ENCODE measurements around the gene TMEM151B.
A peak's percentile ranks its signal among the peaks of the same experiment; 100 is the strongest.

Gene TMEM151B

GRCh38 chr6:44245912-44246662 is 24.2 kb upstream of the TMEM151B start:
- peaks cover 13 to 39% (median 31%) of the 10 kb centered on the region in 4 experiments for H3K4me1 ChIP-seq (ENCODE audit: control extremely low read depth in 1 of 4, control insufficient read depth in 4 of 4, insufficient read depth in 4 of 4, low read length in 3 of 4)
- CTCF ChIA-PET, result interaction anchor here (0.6 to 6.3 kb wide), 15 partner anchors 8 to 93 kb away, joined by 3 to 32 read pairs (median 4); partner anchors contain the start of gene SLC35B2
- H3K27me3 ChIP-seq (replicated peaks in 2 of 5; ENCODE audit: control insufficient read depth in 4 of 5, insufficient read depth in 5 of 5, low read length in 4 of 5), result no peaks in the 10 kb centered on the region
- WGBS (ENCODE audit: insufficient coverage), result under 1% methylated on average over 59 of the region's 62 CpGs
- no peaks in the 10 kb centered on the region for H3K9me3 ChIP-seq (ENCODE audit: control extremely low read depth in 1 of 5, control insufficient read depth in 4 of 5, insufficient read depth in 2 of 5, low read depth in 1 of 5, low read length in 4 of 5)
- peak overlapping the region; percentile 88 to 96 for H3K27ac ChIP-seq (ENCODE audit: insufficient read depth in 1 of 2, low read depth in 1 of 2, low read length in 2 of 2, poor library complexity in 1 of 2, severe bottlenecking in 2 of 2)
- peaks cover 19 to 33% (median 23%) of the 10 kb centered on the region in 4 experiments for H3K36me3 ChIP-seq (ENCODE audit: control insufficient read depth in 4 of 4, insufficient read depth in 4 of 4, low read length in 3 of 4)
- peak overlapping the region; percentile 67 to 100 (median 97) for H3K4me3 ChIP-seq (ENCODE audit: control insufficient read depth in 1 of 7, extremely low read depth in 1 of 7, insufficient read depth in 4 of 7, low read depth in 2 of 7, low read length in 6 of 7)
- POLR2A ChIA-PET, result interaction anchor here (0.6 to 3.4 kb wide), 14 partner anchors 8 to 1133 kb away, joined by 3 to 42 read pairs (median 4); partner anchors contain the start of genes MAD2L1BP, NFKBIE, SLC29A1 and SLC35B2
- DNase-seq, result peak; percentile 80 to 88 (median 85)

GRCh38 chr6:44246663-44247337 is 23.4 kb upstream of the TMEM151B start, which contains the start of gene HSP90AB1:
HSP90AB1 (plus strand) TSS chr6:44247101; CDS start chr6:44248630, 1,529 bp downstream.
- H3K4me3 ChIP-seq (ENCODE audit: control insufficient read depth in 1 of 7, extremely low read depth in 1 of 7, insufficient read depth in 4 of 7, low read depth in 2 of 7, low read length in 6 of 7), result peak within 1 kb of the TSS; percentile 67 to 100 (median 97)
- H3K4me1 ChIP-seq (ENCODE audit: control extremely low read depth in 1 of 4, control insufficient read depth in 4 of 4, insufficient read depth in 4 of 4, low read length in 3 of 4), result peaks cover 13 to 39% (median 31%) of the 10 kb centered on the region in 4 experiments
- no peaks in the 10 kb centered on the region for H3K27me3 ChIP-seq (replicated peaks in 2 of 5; ENCODE audit: control insufficient read depth in 4 of 5, insufficient read depth in 5 of 5, low read length in 4 of 5)
- peak; percentile 98 to 99 (median 99) for DNase-seq
- 0% methylated on average over 27 of the region's 34 CpGs for WGBS (ENCODE audit: insufficient coverage)
- peaks cover 19 to 40% (median 30%) of the 10 kb centered on the region in 4 experiments for H3K36me3 ChIP-seq (ENCODE audit: control insufficient read depth in 4 of 4, insufficient read depth in 4 of 4, low read length in 3 of 4)
- ChIA-PET CTCF (interaction anchor here (0.6 to 6.3 kb wide), 8 partner anchors 11 to 74 kb away, joined by 3 to 32 read pairs (median 6); partner anchors contain the start of gene SLC35B2), POLR2A (interaction anchor here (0.5 to 3.4 kb wide), 12 partner anchors 9 to 611 kb away, joined by 3 to 42 read pairs (median 5); partner anchors contain the start of genes MAD2L1BP, NFKBIE, SLC29A1 and SLC35B2)
- peak within 1 kb of the TSS; percentile 88 to 96 for H3K27ac ChIP-seq (ENCODE audit: insufficient read depth in 1 of 2, low read depth in 1 of 2, low read length in 2 of 2, poor library complexity in 1 of 2, severe bottlenecking in 2 of 2)
- no peaks in the 10 kb centered on the region for H3K9me3 ChIP-seq (ENCODE audit: control extremely low read depth in 1 of 5, control insufficient read depth in 4 of 5, insufficient read depth in 2 of 5, low read depth in 1 of 5, low read length in 4 of 5)

- Histone ChIP-seq H3K27ac (ENCODE audit: insufficient read depth in 1 of 2, low read depth in 1 of 2, low read length in 2 of 2, poor library complexity in 1 of 2, severe bottlenecking in 2 of 2) (peak overlapping the region; percentile 88 to 96), H3K36me3 (ENCODE audit: control insufficient read depth in 4 of 4, insufficient read depth in 4 of 4, low read length in 3 of 4) (peaks cover 19 to 45% (median 35%) of the 10 kb centered on the region in 4 experiments), H3K4me3 (ENCODE audit: control insufficient read depth in 1 of 7, extremely low read depth in 1 of 7, insufficient read depth in 4 of 7, low read depth in 2 of 7, low read length in 6 of 7) (peak overlapping the region; percentile 67 to 100 (median 97)), H3K9me3 (ENCODE audit: control extremely low read depth in 1 of 5, control insufficient read depth in 4 of 5, insufficient read depth in 2 of 5, low read depth in 1 of 5, low read length in 4 of 5) (no peaks in the 10 kb centered on the region), H3K4me1 (ENCODE audit: control extremely low read depth in 1 of 4, control insufficient read depth in 4 of 4, insufficient read depth in 4 of 4, low read length in 3 of 4) (peaks cover 13 to 39% (median 31%) of the 10 kb centered on the region in 4 experiments), H3K27me3 (replicated peaks in 2 of 5; ENCODE audit: control insufficient read depth in 4 of 5, insufficient read depth in 5 of 5, low read length in 4 of 5) (no peaks in the 10 kb centered on the region)
- POLR2A ChIA-PET, result interaction anchor here (0.5 to 3.4 kb wide), 12 partner anchors 8 to 90 kb away, joined by 3 to 42 read pairs (median 5); partner anchors contain the start of genes NFKBIE, SLC29A1 and SLC35B2
- CTCF ChIA-PET, result interaction anchor here (0.6 to 6.3 kb wide), 10 partner anchors 10 to 75 kb away, joined by 3 to 32 read pairs (median 4); partner anchors contain the start of gene SLC35B2
- 0% methylated on average over 28 of the region's 52 CpGs for WGBS (ENCODE audit: insufficient coverage)
- DNase-seq, result peak; percentile 86 to 94 (median 91)
Observed at GRCh38 chr6:44247338-44248302, 22.6 kb upstream of the TMEM151B start.

GRCh38 chr6:44248579-44248978 is 21.7 kb upstream of the TMEM151B start:
- WGBS (ENCODE audit: insufficient coverage), result no CpG with 5 or more reads among the region's 1 CpG
- ChIA-PET CTCF (interaction anchor here (0.7 to 3.7 kb wide), 3 partner anchors 9 to 24 kb away, joined by 3 to 15 read pairs (median 4); partner anchors contain the start of gene SLC35B2), POLR2A (no interaction called here)
- no peak for DNase-seq
- Histone ChIP-seq H3K36me3 (ENCODE audit: control insufficient read depth in 4 of 4, insufficient read depth in 4 of 4, low read length in 3 of 4) (peaks cover 23 to 55% (median 43%) of the 10 kb centered on the region in 4 experiments), H3K4me3 (ENCODE audit: control insufficient read depth in 1 of 7, extremely low read depth in 1 of 7, insufficient read depth in 4 of 7, low read depth in 2 of 7, low read length in 6 of 7) (peak overlapping the region in 6 of 7 experiments; percentile 96 to 100 (median 98)), H3K27ac (ENCODE audit: insufficient read depth in 1 of 2, low read depth in 1 of 2, low read length in 2 of 2, poor library complexity in 1 of 2, severe bottlenecking in 2 of 2) (peak overlapping the region; percentile 88 to 96), H3K27me3 (replicated peaks in 2 of 5; ENCODE audit: control insufficient read depth in 4 of 5, insufficient read depth in 5 of 5, low read length in 4 of 5) (no peaks in the 10 kb centered on the region), H3K9me3 (ENCODE audit: control extremely low read depth in 1 of 5, control insufficient read depth in 4 of 5, insufficient read depth in 2 of 5, low read depth in 1 of 5, low read length in 4 of 5) (no peaks in the 10 kb centered on the region), H3K4me1 (ENCODE audit: control extremely low read depth in 1 of 4, control insufficient read depth in 4 of 4, insufficient read depth in 4 of 4, low read length in 3 of 4) (peaks cover 13 to 39% (median 31%) of the 10 kb centered on the region in 4 experiments)

GRCh38 chr6:44249082-44249748 is 21.0 kb upstream of the TMEM151B start:
- DNase-seq, result no peak
- peak overlapping the region in 1 of 2 experiments; percentile 96 for H3K27ac ChIP-seq (ENCODE audit: insufficient read depth in 1 of 2, low read depth in 1 of 2, low read length in 2 of 2, poor library complexity in 1 of 2, severe bottlenecking in 2 of 2)
- no peaks in the 10 kb centered on the region for H3K27me3 ChIP-seq (replicated peaks in 2 of 5; ENCODE audit: control insufficient read depth in 4 of 5, insufficient read depth in 5 of 5, low read length in 4 of 5)
- peak overlapping the region in 6 of 7 experiments; percentile 32 to 98 (median 96) for H3K4me3 ChIP-seq (ENCODE audit: control insufficient read depth in 1 of 7, extremely low read depth in 1 of 7, insufficient read depth in 4 of 7, low read depth in 2 of 7, low read length in 6 of 7)
- 90% methylated on average over 6 of the region's 9 CpGs for WGBS (ENCODE audit: insufficient coverage)
- peaks cover 28 to 61% (median 48%) of the 10 kb centered on the region in 4 experiments for H3K36me3 ChIP-seq (ENCODE audit: control insufficient read depth in 4 of 4, insufficient read depth in 4 of 4, low read length in 3 of 4)
- CTCF ChIA-PET, result interaction anchor here (0.7 to 3.7 kb wide), 5 partner anchors 8 to 61 kb away, joined by 3 to 15 read pairs (median 4); partner anchors contain the start of gene SLC35B2
- H3K9me3 ChIP-seq (ENCODE audit: control extremely low read depth in 1 of 5, control insufficient read depth in 4 of 5, insufficient read depth in 2 of 5, low read depth in 1 of 5, low read length in 4 of 5), result no peaks in the 10 kb centered on the region
- peaks cover 13 to 41% (median 31%) of the 10 kb centered on the region in 4 experiments for H3K4me1 ChIP-seq (ENCODE audit: control extremely low read depth in 1 of 4, control insufficient read depth in 4 of 4, insufficient read depth in 4 of 4, low read length in 3 of 4)
- POLR2A ChIA-PET, result no interaction called here
